Colon (tissue), 2 donors: ENCODE results near the gene ETDC.

Experiments used
- FAIRE-seq: peaks from 2 replicates; lab custom pipeline; 2012; peaks lifted over from hg19 to GRCh38; lab: Jason Lieb, UNC
- donor health status: control.
- donor health status: control.

The ETDC gene

DNA sequence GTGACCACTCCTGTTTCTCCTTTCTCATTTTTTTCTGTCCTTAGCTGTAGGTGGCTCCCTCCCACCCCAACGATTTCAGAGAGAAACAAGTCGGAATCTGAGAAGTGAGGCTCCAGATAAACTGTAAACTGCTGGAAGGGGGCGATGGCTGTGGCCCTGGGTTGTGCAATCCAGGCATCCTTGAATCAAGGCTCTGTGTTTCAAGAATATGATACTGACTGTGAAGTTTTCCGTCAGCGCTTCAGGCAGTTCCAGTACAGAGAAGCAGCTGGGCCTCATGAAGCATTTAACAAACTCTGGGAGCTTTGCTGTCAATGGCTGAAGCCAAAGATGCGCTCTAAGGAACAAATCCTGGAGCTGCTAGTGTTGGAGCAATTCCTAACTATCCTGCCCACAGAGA is 37.7 kb downstream of the ETDC start:
- FAIRE-seq, result no peak

DNA sequence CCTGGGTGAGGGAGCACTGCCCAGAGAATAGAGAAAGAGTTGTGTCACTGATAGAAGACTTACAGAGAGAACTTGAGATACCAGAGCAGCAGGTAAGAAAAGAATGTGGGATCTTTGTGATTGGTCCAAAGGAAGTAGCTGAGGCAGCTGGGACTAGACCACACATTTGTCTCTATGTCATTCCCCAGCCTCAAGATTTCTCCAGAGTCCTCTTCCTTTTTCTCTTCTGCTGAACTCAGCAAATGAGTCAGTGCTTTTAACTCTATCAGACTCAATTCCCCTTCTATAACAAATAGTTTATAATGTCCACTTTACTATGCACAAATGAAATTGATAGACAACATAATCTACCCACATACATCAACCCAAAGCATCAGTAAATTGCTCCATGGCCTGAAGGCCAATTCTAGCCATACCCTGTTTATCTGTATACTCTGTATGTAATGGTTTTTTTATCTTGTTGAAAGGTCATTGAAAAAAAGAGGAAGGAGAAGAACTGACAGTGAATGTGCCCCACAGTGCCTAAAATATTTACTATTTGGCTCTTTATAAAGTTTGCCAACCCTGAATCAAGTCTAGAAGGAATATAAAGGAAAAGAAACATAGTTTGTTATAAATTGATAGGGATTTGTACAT is 38.2 kb downstream of the ETDC start:
- FAIRE-seq, result no peak

DNA sequence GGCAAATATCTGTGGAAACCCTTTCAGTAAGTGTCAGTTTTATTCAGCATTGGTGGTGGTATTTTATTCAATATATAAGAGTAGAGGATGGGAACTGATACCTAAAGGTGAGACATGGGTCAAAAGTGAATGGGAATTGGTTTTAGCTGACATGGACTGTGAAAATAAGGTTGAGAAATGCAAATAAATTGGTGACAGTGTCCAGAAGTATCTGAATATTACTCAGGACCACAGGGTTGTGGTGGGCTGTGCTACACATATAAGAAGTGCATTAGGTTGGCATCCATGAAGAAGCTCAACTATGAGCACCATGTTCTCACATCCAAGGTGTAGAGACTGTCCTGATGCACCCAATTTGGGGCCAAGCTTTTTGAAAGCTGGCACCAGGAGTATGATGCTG is 45.0 kb downstream of the ETDC start:
- FAIRE-seq, result no peak
